ENCODE measurements around the gene GJB4. TPM values are rescaled to one million over a fixed set of nuclear protein-coding genes. Genes with fewer than 3 reads are reported as not detected.

GJB4 gene
- polyA plus RNA-seq, 1 of the 3 experiments (the other 2 are of a cell fraction) = not detected

- DNase-seq = no peak
- no peaks in the 10 kb centered on the region for H3K27me3 ChIP-seq (ENCODE audit: insufficient read depth)
- ChIA-PET CTCF (interaction anchor here (1.0 to 6.2 kb wide), 4 partner anchors 8 to 1015 kb away, joined by 3 to 57 read pairs (median 5); no protein-coding TSS in a partner anchor), POLR2A (no interaction called here)
- no peak overlapping the region for H3K4me2 ChIP-seq
- H3K79me2 ChIP-seq (ENCODE audit: insufficient read depth) = no peaks in the 10 kb centered on the region
- WGBS (ENCODE audit: low lambda C conversion rate) = 33% methylated on average over 4 of the region's 5 CpGs
- no peaks in the 10 kb centered on the region for H3F3A ChIP-seq (replicated peaks; ENCODE audit: insufficient read depth)
- no peaks in the 10 kb centered on the region for H4K20me1 ChIP-seq (ENCODE audit: insufficient read depth)
- H3K9me2 ChIP-seq = no peaks in the 10 kb centered on the region
- H3K4me3 ChIP-seq (ENCODE audit: low read depth in 2 of 2, low read length in 1 of 2) = no peak overlapping the region
- no peaks in the 10 kb centered on the region; a peak in 1 of 4 replicates for H3K4me1 ChIP-seq (ENCODE audit: control insufficient read depth in 1 of 2, insufficient read depth in 2 of 2, low read depth in 1 of 2, low read length in 1 of 2)
- H3K9me3 ChIP-seq = no peaks in the 10 kb centered on the region
- H3K9ac ChIP-seq = no peak overlapping the region
- no peak overlapping the region for H3K27ac ChIP-seq (ENCODE audit: low read depth in 2 of 2, low read length in 1 of 2)
- TF ChIP-seq CHD2 (IDR thresholded peaks at IDR 0.05; ENCODE audit: low read length, partially characterized antibody) (no peak), MEF2A (IDR thresholded peaks at IDR 0.05; ENCODE audit: borderline replicate concordance, low read depth) (no peak), RAD21 (IDR thresholded peaks at IDR 0.05; ENCODE audit: low read length) (no peak), RCOR1 (IDR thresholded peaks at IDR 0.05; ENCODE audit: low read length) (no peak), FOSL2 (IDR thresholded peaks at IDR 0.05; ENCODE audit: borderline replicate concordance, low read depth) (no peak), POLR2AphosphoS5 (IDR thresholded peaks at IDR 0.05; ENCODE audit: low read depth, low read length) (no peak), MAX (IDR thresholded peaks at IDR 0.05; ENCODE audit: low read depth) (no peak), RXRA (IDR thresholded peaks at IDR 0.05; ENCODE audit: borderline replicate concordance, low read depth) (no peak), JUND (IDR thresholded peaks at IDR 0.05) (no peak), TEAD4 (IDR thresholded peaks at IDR 0.05; ENCODE audit: borderline replicate concordance, insufficient read depth) (no peak), EP300 (IDR thresholded peaks at IDR 0.05; ENCODE audit: borderline replicate concordance in 1 of 2, low read depth in 1 of 2, low read length in 1 of 2) (no peak), NFIC (IDR thresholded peaks at IDR 0.05; ENCODE audit: borderline replicate concordance) (no peak)
- TF ChIP-seq, protein P1, sequence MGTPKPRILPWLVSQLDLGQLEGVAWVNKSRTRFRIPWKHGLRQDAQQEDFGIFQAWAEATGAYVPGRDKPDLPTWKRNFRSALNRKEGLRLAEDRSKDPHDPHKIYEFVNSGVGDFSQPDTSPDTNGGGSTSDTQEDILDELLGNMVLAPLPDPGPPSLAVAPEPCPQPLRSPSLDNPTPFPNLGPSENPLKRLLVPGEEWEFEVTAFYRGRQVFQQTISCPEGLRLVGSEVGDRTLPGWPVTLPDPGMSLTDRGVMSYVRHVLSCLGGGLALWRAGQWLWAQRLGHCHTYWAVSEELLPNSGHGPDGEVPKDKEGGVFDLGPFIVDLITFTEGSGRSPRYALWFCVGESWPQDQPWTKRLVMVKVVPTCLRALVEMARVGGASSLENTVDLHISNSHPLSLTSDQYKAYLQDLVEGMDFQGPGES (IDR thresholded peaks at IDR 0.05; ENCODE audit: low read depth, low read length) = no peak
- TF ChIP-seq, protein P2, sequence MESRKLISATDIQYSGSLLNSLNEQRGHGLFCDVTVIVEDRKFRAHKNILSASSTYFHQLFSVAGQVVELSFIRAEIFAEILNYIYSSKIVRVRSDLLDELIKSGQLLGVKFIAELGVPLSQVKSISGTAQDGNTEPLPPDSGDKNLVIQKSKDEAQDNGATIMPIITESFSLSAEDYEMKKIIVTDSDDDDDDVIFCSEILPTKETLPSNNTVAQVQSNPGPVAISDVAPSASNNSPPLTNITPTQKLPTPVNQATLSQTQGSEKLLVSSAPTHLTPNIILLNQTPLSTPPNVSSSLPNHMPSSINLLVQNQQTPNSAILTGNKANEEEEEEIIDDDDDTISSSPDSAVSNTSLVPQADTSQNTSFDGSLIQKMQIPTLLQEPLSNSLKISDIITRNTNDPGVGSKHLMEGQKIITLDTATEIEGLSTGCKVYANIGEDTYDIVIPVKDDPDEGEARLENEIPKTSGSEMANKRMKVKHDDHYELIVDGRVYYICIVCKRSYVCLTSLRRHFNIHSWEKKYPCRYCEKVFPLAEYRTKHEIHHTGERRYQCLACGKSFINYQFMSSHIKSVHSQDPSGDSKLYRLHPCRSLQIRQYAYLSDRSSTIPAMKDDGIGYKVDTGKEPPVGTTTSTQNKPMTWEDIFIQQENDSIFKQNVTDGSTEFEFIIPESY (IDR thresholded peaks at IDR 0.05; ENCODE audit: borderline replicate concordance, low read depth) = no peak
- H2AFZ ChIP-seq (ENCODE audit: low read depth) = no peak overlapping the region
- H3K36me3 ChIP-seq (replicated peaks in 1 of 2; ENCODE audit: control insufficient read depth in 1 of 2, insufficient read depth in 2 of 2, low read length in 1 of 2) = no peaks in the 10 kb centered on the region
These were observed 8.9 kb upstream of the GJB4 start for GRCh38 chr1:34750610-34751009.

- H3K4me2 ChIP-seq = no peak overlapping the region
- H3F3A ChIP-seq (replicated peaks; ENCODE audit: insufficient read depth) = no peaks in the 10 kb centered on the region
- no peaks in the 10 kb centered on the region for H3K9me2 ChIP-seq
- TF ChIP-seq NRF1 (IDR thresholded peaks at IDR 0.05; ENCODE audit: low read depth, low read length) = no peak
- TF ChIP-seq RAD21 (IDR thresholded peaks at IDR 0.05; ENCODE audit: low read length) = peak; percentile 35
- TF ChIP-seq, protein P3, sequence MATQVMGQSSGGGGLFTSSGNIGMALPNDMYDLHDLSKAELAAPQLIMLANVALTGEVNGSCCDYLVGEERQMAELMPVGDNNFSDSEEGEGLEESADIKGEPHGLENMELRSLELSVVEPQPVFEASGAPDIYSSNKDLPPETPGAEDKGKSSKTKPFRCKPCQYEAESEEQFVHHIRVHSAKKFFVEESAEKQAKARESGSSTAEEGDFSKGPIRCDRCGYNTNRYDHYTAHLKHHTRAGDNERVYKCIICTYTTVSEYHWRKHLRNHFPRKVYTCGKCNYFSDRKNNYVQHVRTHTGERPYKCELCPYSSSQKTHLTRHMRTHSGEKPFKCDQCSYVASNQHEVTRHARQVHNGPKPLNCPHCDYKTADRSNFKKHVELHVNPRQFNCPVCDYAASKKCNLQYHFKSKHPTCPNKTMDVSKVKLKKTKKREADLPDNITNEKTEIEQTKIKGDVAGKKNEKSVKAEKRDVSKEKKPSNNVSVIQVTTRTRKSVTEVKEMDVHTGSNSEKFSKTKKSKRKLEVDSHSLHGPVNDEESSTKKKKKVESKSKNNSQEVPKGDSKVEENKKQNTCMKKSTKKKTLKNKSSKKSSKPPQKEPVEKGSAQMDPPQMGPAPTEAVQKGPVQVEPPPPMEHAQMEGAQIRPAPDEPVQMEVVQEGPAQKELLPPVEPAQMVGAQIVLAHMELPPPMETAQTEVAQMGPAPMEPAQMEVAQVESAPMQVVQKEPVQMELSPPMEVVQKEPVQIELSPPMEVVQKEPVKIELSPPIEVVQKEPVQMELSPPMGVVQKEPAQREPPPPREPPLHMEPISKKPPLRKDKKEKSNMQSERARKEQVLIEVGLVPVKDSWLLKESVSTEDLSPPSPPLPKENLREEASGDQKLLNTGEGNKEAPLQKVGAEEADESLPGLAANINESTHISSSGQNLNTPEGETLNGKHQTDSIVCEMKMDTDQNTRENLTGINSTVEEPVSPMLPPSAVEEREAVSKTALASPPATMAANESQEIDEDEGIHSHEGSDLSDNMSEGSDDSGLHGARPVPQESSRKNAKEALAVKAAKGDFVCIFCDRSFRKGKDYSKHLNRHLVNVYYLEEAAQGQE (IDR thresholded peaks at IDR 0.05; ENCODE audit: low read depth, low read length) = no peak
- WGBS (ENCODE audit: low lambda C conversion rate) = 45% methylated on average over 3 of the region's 3 CpGs
- no peaks in the 10 kb centered on the region for H3K9me3 ChIP-seq
- no peaks in the 10 kb centered on the region for H4K20me1 ChIP-seq (ENCODE audit: insufficient read depth)
- no peak for DNase-seq
- H3K9ac ChIP-seq = no peak overlapping the region
- ChIA-PET POLR2A (no interaction called here), CTCF (interaction anchor here (0.7 to 6.2 kb wide), 6 partner anchors 10 to 293 kb away, joined by 3 to 57 read pairs (median 3); no protein-coding TSS in a partner anchor)
- no peak overlapping the region for H3K4me3 ChIP-seq (ENCODE audit: low read depth in 2 of 2, low read length in 1 of 2)
- H2AFZ ChIP-seq (ENCODE audit: low read depth) = no peak overlapping the region
- no peak overlapping the region for H3K27ac ChIP-seq (ENCODE audit: low read depth in 2 of 2, low read length in 1 of 2)
- no peaks in the 10 kb centered on the region; a peak in 1 of 4 replicates for H3K4me1 ChIP-seq (ENCODE audit: control insufficient read depth in 1 of 2, insufficient read depth in 2 of 2, low read depth in 1 of 2, low read length in 1 of 2)
- H3K79me2 ChIP-seq (ENCODE audit: insufficient read depth) = no peaks in the 10 kb centered on the region
- no peaks in the 10 kb centered on the region for H3K27me3 ChIP-seq (ENCODE audit: insufficient read depth)
- H3K36me3 ChIP-seq (replicated peaks in 1 of 2; ENCODE audit: control insufficient read depth in 1 of 2, insufficient read depth in 2 of 2, low read length in 1 of 2) = no peaks in the 10 kb centered on the region
These were observed 6.4 kb upstream of the GJB4 start for GRCh38 chr1:34753163-34753562.
